NCI-H2029 (cell line): Measurements from ENCODE around the gene LARGE1.
A peak's percentile ranks its signal among the peaks of the same experiment; 100 is the strongest.
"Not testable (repeated sequence)": the region's sequence is repeated elsewhere in the genome, so short reads cannot be mapped to it uniquely, and the experiment has no call there.

ENCODE experiments used
- DNase-seq: peaks from one replicate; lab custom pipeline; 2025; lab: John Stamatoyannopoulos, UW

LARGE1 gene

GRCh38 chr22:33597274-33597985 lies 322.8 kb downstream of the LARGE1 start:
- no peak for DNase-seq

DNA sequence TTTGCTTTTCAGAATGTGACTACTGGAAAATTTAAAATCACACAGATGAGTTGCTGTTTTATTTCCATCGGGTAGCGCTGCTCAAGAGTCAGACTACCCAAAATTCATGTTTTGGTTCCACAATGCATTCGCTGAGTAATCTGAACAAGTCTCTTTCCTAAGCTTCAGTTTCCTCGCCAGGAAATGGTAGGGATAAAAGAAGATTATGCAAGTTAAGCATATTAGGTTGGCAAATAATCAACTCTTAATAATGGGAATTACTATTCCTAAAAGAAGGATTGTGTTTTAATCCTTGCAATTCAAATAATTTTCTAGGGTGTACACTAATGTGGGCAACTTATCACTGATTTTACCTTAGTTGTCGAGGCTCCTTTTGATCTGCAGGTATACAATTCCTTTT lies 326.5 kb downstream of the LARGE1 start:
- DNase-seq = no peak

DNA sequence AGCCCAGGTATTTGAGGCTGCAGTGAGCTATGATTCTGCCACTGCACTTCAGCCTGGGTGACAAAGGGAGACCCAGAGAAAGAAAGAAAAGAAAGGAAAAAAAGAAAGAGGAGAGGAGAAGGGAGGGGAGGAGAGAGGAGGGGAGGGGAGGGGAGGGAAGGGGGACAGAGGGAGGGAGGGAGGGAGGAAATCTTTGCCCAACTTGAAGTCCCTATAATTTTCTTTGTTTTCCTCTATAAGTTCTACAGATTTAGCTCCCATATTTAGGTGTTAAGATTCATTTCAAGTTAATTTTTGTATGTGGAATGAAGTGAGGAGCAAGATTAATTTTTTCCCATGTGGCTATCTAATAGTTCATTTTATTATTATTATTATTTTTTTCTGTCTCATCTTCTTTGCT lies 328.3 kb downstream of the LARGE1 start:
- no peak for DNase-seq

DNA sequence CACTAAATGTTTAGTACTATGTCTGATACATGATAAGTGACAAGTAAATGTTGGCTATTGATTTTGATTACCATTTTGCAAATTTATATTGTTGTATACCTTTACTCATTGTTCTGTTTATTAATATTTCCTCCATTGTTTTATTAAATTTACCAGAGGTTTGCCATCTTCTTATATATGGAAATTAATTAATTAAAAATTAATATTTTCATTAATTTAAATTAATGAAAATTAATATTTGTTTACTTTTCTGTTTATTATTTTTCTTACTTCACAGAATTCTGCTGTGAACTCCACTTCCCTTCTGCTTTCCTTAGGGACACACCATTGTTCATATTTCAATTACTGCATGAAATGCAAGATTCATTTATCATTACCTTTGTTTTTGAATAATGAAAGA lies 331.0 kb downstream of the LARGE1 start:
- DNase-seq = no peak

GRCh38 chr22:33588860-33589259 lies 331.4 kb downstream of the LARGE1 start:
- DNase-seq = no peak

GRCh38 chr22:33584152-33584551 lies 336.1 kb downstream of the LARGE1 start:
- DNase-seq = no peak

DNA sequence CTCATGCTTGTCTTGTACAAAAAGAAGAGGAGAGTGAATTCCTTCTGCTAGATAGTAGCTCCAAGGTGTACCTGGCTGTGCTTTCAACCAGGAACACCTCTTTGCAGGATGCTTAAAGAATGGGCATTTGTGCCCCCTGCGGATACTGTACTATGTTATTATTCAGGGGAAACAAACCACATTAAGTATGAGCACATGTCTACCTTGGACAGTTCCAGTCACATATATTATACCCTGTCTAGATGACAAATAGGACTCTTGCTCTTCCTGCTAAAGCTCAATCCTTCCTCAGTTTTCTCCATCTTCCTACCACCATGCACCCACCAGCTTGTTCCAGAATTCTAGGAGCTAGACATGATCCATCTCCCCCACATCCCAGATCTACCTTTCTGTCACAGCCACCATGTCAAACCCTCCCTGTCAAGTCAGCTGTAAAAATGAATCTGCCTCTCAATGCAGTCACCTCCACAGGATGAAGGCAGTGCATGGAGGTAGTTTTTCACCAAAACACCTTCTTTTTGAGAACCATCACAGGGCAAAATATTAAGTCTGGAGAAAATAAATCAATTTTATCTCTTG lies 337.4 kb downstream of the LARGE1 start:
- DNase-seq = no peak

GRCh38 chr22:33580310-33580709 lies 340.0 kb downstream of the LARGE1 start:
- DNase-seq = no peak

DNA sequence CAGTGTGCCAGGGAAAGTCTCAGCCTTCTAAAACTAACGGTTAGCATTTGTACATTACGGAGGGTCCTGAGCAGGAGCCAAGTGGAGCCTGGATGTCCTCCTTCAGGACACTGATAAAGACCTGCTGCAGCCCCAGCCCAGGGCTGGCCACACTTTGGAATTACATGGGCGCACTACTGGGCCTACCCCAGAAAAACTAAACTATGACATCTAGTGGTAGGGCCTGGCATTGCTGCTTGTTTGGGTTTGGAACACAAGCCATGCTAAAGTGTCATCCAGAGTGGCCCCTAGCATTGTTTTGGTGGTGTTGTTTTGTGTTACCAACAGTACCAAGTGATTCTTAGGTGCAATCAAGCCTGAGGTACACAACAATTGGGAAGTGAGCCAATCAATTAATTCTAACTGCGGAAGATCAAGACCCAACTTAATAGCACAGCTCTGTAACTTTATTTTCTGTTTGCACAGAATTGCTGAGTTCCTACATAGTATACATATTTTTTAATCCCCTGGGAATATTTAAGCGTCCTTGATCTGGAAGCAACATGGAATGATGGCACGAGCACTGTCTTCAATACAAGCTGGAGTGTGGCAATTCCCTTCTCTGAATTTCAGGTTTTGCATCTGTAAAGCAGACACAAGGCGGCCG lies 340.7 kb downstream of the LARGE1 start:
- peak; percentile 62 for DNase-seq

DNA sequence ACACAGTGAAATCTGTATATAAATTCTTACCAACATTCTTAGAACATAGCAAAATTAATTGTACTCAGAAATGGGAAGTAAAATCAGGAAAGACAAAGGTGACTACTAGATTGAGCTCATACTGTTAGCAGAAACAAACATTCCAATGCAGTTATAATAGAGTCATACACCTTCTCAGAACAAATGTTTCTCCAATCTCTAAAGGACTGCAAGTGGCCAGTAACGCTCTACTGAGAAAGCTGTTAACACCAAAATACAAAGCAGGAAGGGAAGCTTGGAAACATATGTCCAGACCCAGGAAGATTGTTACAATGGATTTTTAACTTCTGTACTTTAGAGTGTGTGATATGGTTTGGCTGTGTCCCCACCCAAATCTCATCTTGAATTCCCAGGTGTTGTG lies 341.5 kb downstream of the LARGE1 start:
- no peak for DNase-seq

DNA sequence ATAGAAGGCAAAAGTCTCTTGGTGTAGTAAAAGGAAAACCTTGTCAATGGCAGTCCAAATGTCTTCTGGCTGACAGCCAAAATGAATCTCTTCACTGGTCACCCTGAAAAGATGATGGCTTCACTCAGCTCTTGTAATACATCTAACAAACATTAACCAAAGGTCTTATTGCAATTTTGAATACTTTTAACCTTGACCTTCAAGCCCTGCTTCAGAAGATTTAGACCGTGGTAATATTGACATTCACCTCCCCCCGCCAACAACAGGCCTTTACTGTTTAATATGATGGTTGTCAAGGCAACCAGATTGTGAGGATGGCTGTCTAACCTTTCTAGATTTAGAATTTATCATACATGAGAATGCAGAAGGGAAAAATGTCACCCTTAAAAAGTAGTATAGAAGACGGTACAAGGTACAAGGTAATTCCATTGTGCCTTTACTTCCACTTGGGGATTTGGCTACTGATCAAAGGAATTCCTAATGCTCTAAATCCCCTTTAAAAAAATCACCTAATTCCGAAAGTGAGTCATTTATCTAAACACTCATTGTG lies 342.3 kb downstream of the LARGE1 start:
- no peak for DNase-seq

- DNase-seq = no peak
Observed at GRCh38 chr22:33576205-33576604, 344.1 kb downstream of the LARGE1 start.

GRCh38 chr22:33575771-33576170 lies 344.5 kb downstream of the LARGE1 start:
- no peak for DNase-seq

DNA sequence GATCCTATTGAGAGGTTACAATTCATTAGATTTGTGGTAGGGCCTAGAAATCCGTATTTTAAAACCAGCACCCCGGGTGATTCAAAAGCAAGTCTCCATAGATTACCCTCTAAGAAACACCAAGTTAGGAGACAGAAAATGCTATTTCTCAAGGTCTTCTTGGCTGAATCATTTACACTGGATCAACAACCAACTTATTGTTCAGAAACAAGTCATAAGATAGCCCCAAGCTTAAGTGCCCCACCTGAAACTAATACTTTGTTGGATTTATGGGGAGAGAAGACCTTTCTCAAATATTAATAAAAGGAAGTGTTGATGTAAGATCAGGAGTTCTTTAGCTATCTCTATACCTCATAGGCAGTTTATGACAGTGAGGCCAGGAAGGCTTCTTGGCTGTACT lies 345.2 kb downstream of the LARGE1 start:
- DNase-seq = no peak

- DNase-seq = no peak
Observed at GRCh38 chr22:33573479-33573878, 346.8 kb downstream of the LARGE1 start.

- no peak for DNase-seq
Observed at GRCh38 chr22:33572086-33572485, 348.2 kb downstream of the LARGE1 start.

DNA sequence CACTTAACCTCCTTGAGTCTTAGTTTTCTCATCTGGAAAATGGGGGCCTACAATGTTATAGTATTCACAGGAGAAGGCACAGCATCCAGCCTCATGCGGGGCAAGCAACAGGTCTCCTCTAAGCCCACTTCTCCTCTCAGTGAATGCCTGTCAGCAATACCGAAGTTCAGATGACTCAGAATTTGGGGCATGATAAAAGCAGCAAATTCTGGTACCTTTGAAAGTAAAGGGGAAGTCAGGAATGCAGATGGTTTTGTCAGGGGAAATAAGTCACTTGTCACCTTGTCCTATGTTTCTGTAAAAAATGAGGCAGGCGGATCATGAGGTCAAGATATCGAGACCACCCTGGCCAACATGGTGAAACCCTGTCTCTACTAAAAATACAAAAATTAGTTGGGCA lies 350.2 kb downstream of the LARGE1 start:
- no peak for DNase-seq

- DNase-seq = no peak
Observed at GRCh38 chr22:33569559-33569958, 350.7 kb downstream of the LARGE1 start.

DNA sequence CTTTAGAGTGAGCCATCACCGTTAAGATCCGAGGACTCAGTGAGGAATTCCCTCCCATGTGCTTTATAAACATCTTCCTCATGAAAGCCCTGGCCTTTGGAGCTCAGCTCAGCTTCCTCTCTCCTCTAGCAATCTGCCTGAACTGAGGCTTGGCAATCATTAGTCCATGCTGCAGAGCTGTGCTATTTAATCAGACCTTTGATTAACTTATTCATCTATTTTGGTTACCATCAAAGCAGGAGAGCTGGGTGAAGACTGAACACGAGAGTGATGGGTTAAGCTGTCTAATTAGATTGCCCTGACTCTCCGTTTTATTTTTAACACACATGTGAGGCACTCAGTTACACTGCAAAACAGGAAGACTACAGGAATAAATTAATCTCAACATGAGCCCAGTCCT lies 351.3 kb downstream of the LARGE1 start:
- no peak for DNase-seq

GRCh38 chr22:33566495-33566894 lies 353.8 kb downstream of the LARGE1 start:
- DNase-seq = not testable (repeated sequence)

GRCh38 chr22:33565580-33565995 lies 354.7 kb downstream of the LARGE1 start:
- DNase-seq = peak; percentile 96

- DNase-seq = no peak
Observed at GRCh38 chr22:33564683-33565082, 355.6 kb downstream of the LARGE1 start.
